Motor neuron (in vitro differentiated cells): ENCODE results near the gene STX4. TPM values are rescaled to one million over a fixed set of nuclear protein-coding genes. Genes with fewer than 3 reads are reported as not detected.

Experiments
- ATAC-seq, 8 experiments: fragments of 200-7000 bp; cut with Tn5 transposase; replicated peaks in 6 of 8; 2 replicates each; pipeline ENCODE4 v1.8.0; 2021; ENCODE audit warnings: mild to moderate bottlenecking in 8 of 8, moderate library complexity in 8 of 8
- H3K27ac ChIP-seq, 2 donors: fragments of 250-450 bp; sonication (Bioruptor Pico); 2 replicates each; pipeline ENCODE4 v1.9.0; 2021; ENCODE audit warnings: antibody characterized with exemption in 2 of 2, mild to moderate bottlenecking in 2 of 2, moderate library complexity in 1 of 2
- H3K4me1 ChIP-seq, 2 donors: fragments of 250-450 bp; sonication (Bioruptor Pico); replicated peaks in 1 of 2; 2 replicates each; pipeline ENCODE4 v1.6.1; 2021; ENCODE audit warnings: antibody characterized with exemption in 2 of 2, mild to moderate bottlenecking in 2 of 2, moderate library complexity in 1 of 2
- H3K4me3 ChIP-seq, 5 donors: fragments of 250-450 bp; sonication (Bioruptor Pico); 2 replicates each; pipeline ENCODE4 v1.9.0; 2021; ENCODE audit warnings: antibody characterized with exemption in 5 of 5, mild to moderate bottlenecking in 5 of 5, moderate library complexity in 4 of 5
- WGBS, 10 experiments: fragments of 450-650 bp; shearing (Covaris generic); methylation state at CpG; one replicate each; pipeline ENCODE4 v1.0.0; 2022; 5-methylcytosine and 5-hydroxymethylcytosine counted together
- in situ Hi-C, 9 experiments: fragments of 400-800 bp; cut with MboI; loops; one replicate each; pipeline ENCODE4 v1.15.0; 2021; ENCODE audit warnings: low sequenced_read_pairs in 9 of 9, low pct_unique_long_range_greater_than_20kb in 2 of 9; ENCODE audit not compliant: unreplicated experiment in 9 of 9
- total RNA-seq, 8 experiments: library from RNA; unstranded; fragments of 300-600 nt; gene quantifications; 2 replicates each; pipeline versions ENCODE4 v1.2.3 to v1.2.4, GENCODE V29; 2022

Gene STX4
- total RNA-seq, 8 experiments from 2014 or later = 14.0 to 47.5 (median 24.3) TPM

GRCh38 chr16:31085873-31086628 lies 52.7 kb downstream of the STX4 start:
- no peak overlapping the region for H3K4me3 ChIP-seq
- ATAC-seq = peak in 1 of 8 experiments; percentile 2
- WGBS, 10 experiments = 40 to 100% (median 84%) methylated on average over 1 to 6 of the region's 18 CpGs; no CpG with 5 or more reads in 3 of the 10 experiments
- H3K4me1 ChIP-seq = no peaks in the 10 kb centered on the region
- H3K27ac ChIP-seq = no peak overlapping the region
- in situ Hi-C loops = no loop called here

DNA sequence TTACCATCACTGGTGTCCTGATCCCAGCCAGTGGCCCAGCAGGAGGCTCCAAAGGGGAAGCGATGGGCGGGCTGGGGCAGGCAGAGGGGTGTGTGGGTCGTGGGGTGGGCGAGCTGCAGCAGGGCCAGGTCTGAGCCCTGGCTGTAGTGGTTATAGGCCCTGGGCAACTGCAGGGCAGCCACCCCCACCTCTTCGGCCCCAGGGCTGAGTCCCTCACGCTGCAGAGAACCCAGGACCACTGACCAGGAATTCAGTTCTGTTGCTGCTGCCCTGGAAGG lies 53.2 kb downstream of the STX4 start:
- in situ Hi-C loops = no loop called here
- Histone ChIP-seq H3K4me3 (no peak overlapping the region), H3K4me1 (no peaks in the 10 kb centered on the region), H3K27ac (no peak overlapping the region)
- no CpG with 5 or more reads among the region's 6 CpGs for WGBS, 10 experiments
- peak in 2 of 8 experiments; percentile 7 to 12 for ATAC-seq

- peaks cover under 1% of the 10 kb centered on the region in 2 donors for H3K4me1 ChIP-seq
- ATAC-seq = no peak
- in situ Hi-C loops = no loop called here
- no peak overlapping the region for H3K27ac ChIP-seq
- WGBS, 10 experiments = 67 to 100% (median 88%) methylated on average over 1 to 3 of the region's 8 CpGs; no CpG with 5 or more reads in 4 of the 10 experiments
- H3K4me3 ChIP-seq = no peak overlapping the region
These were observed 54.1 kb downstream of the STX4 start for GRCh38 chr16:31087481-31087880.

DNA sequence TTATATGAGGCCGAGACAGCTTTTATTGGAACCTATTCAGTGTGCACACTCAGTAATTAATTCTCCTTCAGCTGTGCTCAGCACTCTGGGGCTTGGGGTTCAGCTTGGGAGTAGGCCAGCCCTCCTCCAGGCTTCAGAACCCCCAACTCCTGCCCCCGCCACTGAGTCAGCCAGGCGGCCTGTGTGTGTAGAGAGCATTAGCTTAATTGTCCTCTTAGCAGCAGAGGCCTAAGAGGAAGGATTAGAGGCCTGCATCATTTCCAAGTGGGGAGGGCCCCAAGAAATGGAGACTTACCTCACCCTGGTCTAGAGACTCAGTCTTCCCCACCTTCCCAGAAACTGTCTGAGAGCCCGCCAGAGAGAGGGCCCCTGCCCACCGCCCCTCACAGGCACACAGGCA lies 54.6 kb downstream of the STX4 start:
- WGBS, 10 experiments = no CpG with 5 or more reads among the region's 5 CpGs
- in situ Hi-C loops = no loop called here
- Histone ChIP-seq H3K4me1 (peaks cover 5% of the 10 kb centered on the region in 2 donors), H3K27ac (no peak overlapping the region), H3K4me3 (no peak overlapping the region)
- ATAC-seq = peak in 2 of 8 experiments; percentile 26

GRCh38 chr16:31088459-31089183 lies 55.3 kb downstream of the STX4 start, which contains the start of gene PRSS53:
PRSS53 (minus strand) TSS chr16:31088943; CDS start chr16:31088809, 134 bp downstream.
- ATAC-seq = no peak
- Histone ChIP-seq H3K4me3 (no peak within 1 kb of the TSS), H3K4me1 (peaks cover 5% of the 10 kb centered on the region in 2 donors), H3K27ac (no peak within 1 kb of the TSS)
- in situ Hi-C loops = no loop called here
- 50 to 100% (median 85%) methylated on average over 1 to 3 of the region's 15 CpGs; no CpG with 5 or more reads in 4 of the 10 experiments for WGBS, 10 experiments

DNA sequence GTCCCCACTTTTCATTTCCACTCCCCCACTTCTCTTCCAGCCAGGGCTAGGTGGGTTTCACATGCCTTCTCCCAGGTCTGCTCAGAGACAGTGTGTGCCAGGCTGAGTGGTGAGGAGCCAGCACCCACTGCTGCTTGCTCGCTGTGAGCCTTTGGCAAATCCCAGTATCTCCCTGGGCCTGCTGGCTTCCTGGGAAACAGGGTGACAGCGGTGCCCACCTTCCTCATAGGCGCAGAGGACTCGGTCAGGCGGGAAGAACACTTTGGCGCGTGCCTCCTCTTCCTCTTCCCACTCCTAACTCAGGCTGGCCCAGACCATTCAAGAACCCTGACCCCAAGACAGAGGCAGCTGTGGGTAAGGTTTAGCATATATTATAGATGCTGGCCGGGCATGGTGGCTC lies 55.8 kb downstream of the STX4 start:
- in situ Hi-C loops = no loop called here
- ATAC-seq = no peak
- Histone ChIP-seq H3K27ac (no peak overlapping the region), H3K4me3 (no peak overlapping the region), H3K4me1 (peaks cover 5% of the 10 kb centered on the region in 2 donors)
- 95% methylated on average over 7 of the region's 8 CpGs; no CpG with 5 or more reads in 9 of the 10 experiments for WGBS, 10 experiments

Other genes with a start within 250 kb of the STX4 start
- gene ZNF629, start 246.4 kb upstream of the STX4 start, total RNA-seq = 10 to 100 TPM in 7 of 8 experiments, 1 to 10 TPM in 1; 7.9 to 32.4 (median 21.1) TPM
- gene BCL7C, start 139.5 kb upstream of the STX4 start, total RNA-seq = 10 to 100 TPM; 16.7 to 40.3 (median 20.5) TPM
- 1 to 10 TPM in 2 of 8 experiments, under 1 TPM in 6; 0.38 to 2.9 (median 0.66) TPM for gene CTF1, start 136.9 kb upstream of the STX4 start, total RNA-seq
- gene FBXL19, start 110.0 kb upstream of the STX4 start, total RNA-seq = 10 to 100 TPM; 10.4 to 49.8 (median 31.4) TPM
- gene ORAI3, start 84.5 kb upstream of the STX4 start, total RNA-seq = 10 to 100 TPM in 3 of 8 experiments, 1 to 10 TPM in 5; 4.4 to 37.4 (median 6.8) TPM
- 10 to 100 TPM in 2 of 8 experiments, 1 to 10 TPM in 6; 3.5 to 17.0 (median 6.6) TPM for gene SETD1A, start 75.8 kb upstream of the STX4 start, total RNA-seq
- gene HSD3B7, start 48.4 kb upstream of the STX4 start, total RNA-seq = 10 to 100 TPM in 1 of 8 experiments, 1 to 10 TPM in 6, under 1 TPM in 1; 0.67 to 68.7 (median 1.6) TPM
- 10 to 100 TPM in 4 of 8 experiments, 1 to 10 TPM in 2, under 1 TPM in 2; 0.45 to 20.9 (median 10.0) TPM for gene STX1B, start 22.9 kb upstream of the STX4 start, total RNA-seq
- 10 to 100 TPM in 3 of 8 experiments, 1 to 10 TPM in 5; 7.5 to 17.6 (median 9.1) TPM for gene ZNF668, start 40.7 kb downstream of the STX4 start, total RNA-seq
- gene ZNF646, start 40.9 kb downstream of the STX4 start, total RNA-seq = 10 to 100 TPM in 7 of 8 experiments, 1 to 10 TPM in 1; 9.8 to 23.0 (median 12.6) TPM
- 1 to 10 TPM in 7 of 8 experiments, under 1 TPM in 1; 0.36 to 6.0 (median 3.5) TPM for gene PRSS53, start 55.4 kb downstream of the STX4 start, total RNA-seq
- 100 to 1,000 TPM in 1 of 8 experiments, 10 to 100 TPM in 7; 53.8 to 109 (median 72.4) TPM for gene VKORC1, start 61.2 kb downstream of the STX4 start, total RNA-seq
- 10 to 100 TPM; 14.1 to 46.8 (median 19.6) TPM for gene BCKDK, start 74.8 kb downstream of the STX4 start, total RNA-seq
- 10 to 100 TPM; 27.9 to 64.3 (median 54.0) TPM for gene KAT8, start 84.1 kb downstream of the STX4 start, total RNA-seq
- gene PRSS8, start 102.2 kb downstream of the STX4 start, total RNA-seq = 1 to 10 TPM in 1 of 8 experiments, under 1 TPM in 6, not detected in 1; 0.21 to 1.1 (median 0.55) TPM
- gene PRSS36, start 116.5 kb downstream of the STX4 start, total RNA-seq = 1 to 10 TPM in 3 of 8 experiments, under 1 TPM in 5; 0.36 to 3.8 (median 0.82) TPM
- 100 to 1,000 TPM in 3 of 8 experiments, 10 to 100 TPM in 5; 31.7 to 375 (median 75.1) TPM for gene FUS, start 146.6 kb downstream of the STX4 start, total RNA-seq
- gene PYCARD, start 169.2 kb downstream of the STX4 start, total RNA-seq = 10 to 100 TPM in 2 of 8 experiments, 1 to 10 TPM in 2, under 1 TPM in 4; 0.43 to 45.6 (median 1.2) TPM
- gene TRIM72, start 180.6 kb downstream of the STX4 start, total RNA-seq = under 1 TPM in 7 of 8 experiments, not detected in 1; 0.05 to 0.57 (median 0.13) TPM
- under 1 TPM in 4 of 8 experiments, not detected in 4; 0.22 to 0.52 (median 0.39) TPM for gene PYDC1, start 183.6 kb downstream of the STX4 start, total RNA-seq
- gene ITGAM, start 226.4 kb downstream of the STX4 start, total RNA-seq = 1 to 10 TPM in 2 of 8 experiments, under 1 TPM in 2, not detected in 4; 0.33 to 1.3 (median 0.95) TPM